Kidney epithelial cell (primary cell): ENCODE results near the gene ZNF446. TPM values are rescaled to one million over a fixed set of nuclear protein-coding genes. Genes with fewer than 3 reads are reported as not detected.

ENCODE experiments used
- DNase-seq: peaks from one replicate; pipeline ENCODE4 v3.0.0-alpha.2; 2010; ENCODE audit warnings: low read depth
- H3K27me3 ChIP-seq: 2 replicates; pipeline ENCODE4 v1.6.0; 2011; ENCODE audit warnings: low read length; ENCODE audit not compliant: control insufficient read depth, insufficient read depth
- H3K36me3 ChIP-seq: 2 replicates; pipeline ENCODE4 v1.5.1; 2011; ENCODE audit warnings: low read length; ENCODE audit not compliant: control insufficient read depth, insufficient read depth
- H3K4me3 ChIP-seq: 2 replicates; pipeline ENCODE4 v1.5.1; 2011; ENCODE audit warnings: low read depth, mild to moderate bottlenecking, control low read depth, low read length
- total RNA-seq: library from RNA; depleted of rRNA; stranded (reverse); fragments of >200 nt; gene quantifications from 2 replicates; pipeline ENCODE4 v1.2.3, GENCODE V29; 2015
- TF ChIP-seq, protein P1 (sequence below): IDR thresholded peaks from 2 replicates; pipeline ENCODE4 v1.5.1; 2011; ENCODE audit warnings: mild to moderate bottlenecking, moderate library complexity, low read length, control low read depth, inconsistent platforms; ENCODE audit not compliant: insufficient read depth, poor library complexity, severe bottlenecking

Gene ZNF446
- 10.8 and 13.1 TPM in 2 replicates for total RNA-seq

DNA sequence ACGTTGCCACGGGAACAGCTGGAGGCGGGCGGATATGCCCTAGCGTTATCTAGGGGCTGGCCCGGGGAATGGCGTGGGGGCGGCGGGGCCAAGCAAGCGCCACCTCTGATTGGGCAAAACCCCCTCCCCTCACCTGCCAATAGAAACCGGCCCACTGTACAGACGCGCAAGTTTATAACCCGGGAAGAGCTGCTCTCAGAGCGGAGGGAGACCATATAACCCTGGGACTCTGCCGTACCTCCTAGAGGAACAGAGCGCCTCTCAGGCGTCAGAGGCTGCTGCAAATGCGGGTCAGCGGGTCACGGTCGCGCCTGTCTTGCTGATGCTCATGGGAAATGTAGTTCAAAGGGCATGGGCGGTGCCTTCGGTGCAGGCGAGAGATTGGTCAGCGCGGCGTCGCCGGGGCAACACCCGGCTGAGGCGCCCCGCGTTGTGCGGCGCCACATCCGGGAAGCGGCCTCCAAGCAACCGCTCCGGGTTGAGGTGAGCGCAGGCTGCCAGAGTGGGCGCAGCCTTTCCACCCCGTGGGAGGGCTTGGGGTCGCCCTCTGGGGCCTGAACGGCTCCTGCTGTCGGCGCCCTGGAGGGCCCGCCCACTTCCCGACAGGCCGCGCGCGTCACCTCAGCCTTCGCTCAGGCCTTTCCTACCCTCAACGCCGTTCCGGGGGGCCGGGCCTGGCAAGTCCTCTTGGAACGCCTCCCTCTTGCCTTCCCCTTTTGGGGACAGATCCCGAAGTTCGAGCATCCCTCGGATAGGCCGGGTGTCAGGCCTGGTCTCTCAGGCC lies at the start of gene ZNF446:
TSS of gene ZNF446 (plus strand) at position 639 of the 784 bp plus-strand sequence. CDS start 867 bp downstream, outside the sequence.
- Histone ChIP-seq H3K27me3 (no peaks in the 10 kb centered on the region), H3K4me3 (peak within 1 kb of the TSS; percentile 59), H3K36me3 (no peaks in the 10 kb centered on the region)
- DNase-seq, result peak; percentile 91
- TF ChIP-seq, protein P1, sequence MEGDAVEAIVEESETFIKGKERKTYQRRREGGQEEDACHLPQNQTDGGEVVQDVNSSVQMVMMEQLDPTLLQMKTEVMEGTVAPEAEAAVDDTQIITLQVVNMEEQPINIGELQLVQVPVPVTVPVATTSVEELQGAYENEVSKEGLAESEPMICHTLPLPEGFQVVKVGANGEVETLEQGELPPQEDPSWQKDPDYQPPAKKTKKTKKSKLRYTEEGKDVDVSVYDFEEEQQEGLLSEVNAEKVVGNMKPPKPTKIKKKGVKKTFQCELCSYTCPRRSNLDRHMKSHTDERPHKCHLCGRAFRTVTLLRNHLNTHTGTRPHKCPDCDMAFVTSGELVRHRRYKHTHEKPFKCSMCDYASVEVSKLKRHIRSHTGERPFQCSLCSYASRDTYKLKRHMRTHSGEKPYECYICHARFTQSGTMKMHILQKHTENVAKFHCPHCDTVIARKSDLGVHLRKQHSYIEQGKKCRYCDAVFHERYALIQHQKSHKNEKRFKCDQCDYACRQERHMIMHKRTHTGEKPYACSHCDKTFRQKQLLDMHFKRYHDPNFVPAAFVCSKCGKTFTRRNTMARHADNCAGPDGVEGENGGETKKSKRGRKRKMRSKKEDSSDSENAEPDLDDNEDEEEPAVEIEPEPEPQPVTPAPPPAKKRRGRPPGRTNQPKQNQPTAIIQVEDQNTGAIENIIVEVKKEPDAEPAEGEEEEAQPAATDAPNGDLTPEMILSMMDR, result no peak

DNA sequence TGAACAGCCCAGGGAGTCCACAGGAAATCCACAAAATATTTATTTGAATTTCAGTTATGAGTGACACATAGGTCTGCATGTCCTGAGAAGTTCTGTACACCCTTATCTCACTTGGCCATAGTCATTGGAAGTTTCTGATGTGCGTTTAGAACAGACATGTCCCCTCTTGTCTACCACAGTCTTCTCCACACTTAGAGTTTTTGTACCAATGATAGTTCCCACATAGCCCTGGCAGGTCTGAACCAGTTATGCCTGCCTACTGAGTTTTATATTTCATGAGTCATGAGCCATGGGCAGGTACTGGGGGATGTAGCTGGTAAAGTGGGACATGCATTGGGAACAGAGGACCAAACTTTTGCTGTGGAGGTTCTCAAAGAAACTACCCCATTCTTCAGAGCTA lies 47.5 kb upstream of the ZNF446 start:
- Histone ChIP-seq H3K4me3 (no peak overlapping the region), H3K27me3 (no peaks in the 10 kb centered on the region), H3K36me3 (no peaks in the 10 kb centered on the region)
- no peak for DNase-seq
- TF ChIP-seq, protein P1, result no peak

GRCh38 chr19:58429745-58430144 lies 46.4 kb upstream of the ZNF446 start:
- TF ChIP-seq, protein P1, result no peak
- DNase-seq, result no peak
- H3K36me3 ChIP-seq, result peaks cover 5% of the 10 kb centered on the region

GRCh38 chr19:58434217-58434616 lies 41.9 kb upstream of the ZNF446 start:
- TF ChIP-seq, protein P1, result no peak
- H3K27me3 ChIP-seq, result no peaks in the 10 kb centered on the region
- H3K36me3 ChIP-seq, result peaks cover 6% of the 10 kb centered on the region
- no peak overlapping the region for H3K4me3 ChIP-seq
- DNase-seq, result no peak

More at GRCh38 chr19:58429745-58430144, 46.4 kb upstream of the ZNF446 start:
- Histone ChIP-seq H3K4me3 (no peak overlapping the region), H3K27me3 (no peaks in the 10 kb centered on the region)

DNA sequence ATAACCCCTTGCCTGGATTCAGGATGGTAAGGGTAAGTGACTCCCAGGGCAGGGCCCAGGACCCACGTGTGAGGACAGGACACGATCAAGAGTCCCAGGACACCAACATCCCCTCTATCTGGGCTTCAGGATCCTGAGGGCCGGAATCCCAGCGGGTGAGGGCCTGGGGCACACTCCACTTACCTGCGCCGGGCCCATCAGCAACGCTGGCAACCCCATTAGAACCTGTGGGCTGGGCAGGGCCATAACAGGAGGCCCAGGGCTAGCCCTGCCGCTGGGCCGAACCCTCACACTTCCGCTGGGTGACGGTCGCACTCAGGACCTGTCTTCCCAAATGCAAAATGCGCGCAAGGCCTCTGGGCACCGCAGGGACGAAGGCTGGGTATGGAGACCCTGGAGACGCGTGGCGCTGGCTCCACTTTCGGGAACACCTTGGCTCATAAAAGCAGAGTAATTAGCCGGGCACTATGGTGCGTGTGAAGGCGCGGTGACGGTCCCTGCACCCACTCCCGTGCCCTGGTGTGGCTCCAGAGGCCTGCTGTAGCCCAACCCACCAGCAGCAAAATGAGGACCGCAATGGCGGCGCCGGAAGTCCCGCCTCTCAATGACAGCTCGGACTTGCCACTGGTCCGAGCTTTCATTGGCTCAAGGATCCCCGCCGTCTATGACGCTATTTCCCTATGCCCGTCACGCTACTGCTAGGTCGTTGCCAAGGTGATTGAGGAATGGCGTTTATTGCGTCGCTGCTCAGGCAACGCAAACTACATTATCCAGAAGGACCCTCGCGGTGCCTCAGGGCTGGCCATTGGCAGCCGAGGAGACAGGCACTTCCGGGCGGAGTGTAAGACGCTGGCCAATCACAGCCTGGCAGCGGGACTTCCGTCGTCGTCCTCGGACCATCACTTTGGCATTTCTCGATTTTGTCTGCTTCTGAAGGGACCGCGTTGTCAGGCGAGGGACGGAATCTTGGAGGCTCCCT lies 36.3 kb upstream of the ZNF446 start, which contains the start of gene ZNF132:
TSS of gene ZNF132 (minus strand) at position 578 of the 979 bp plus-strand sequence. CDS start at position 246, 332 bp downstream.
- Histone ChIP-seq H3K27me3 (no peaks in the 10 kb centered on the region), H3K4me3 (peak within 1 kb of the TSS; percentile 87), H3K36me3 (peaks cover 1% of the 10 kb centered on the region)
- TF ChIP-seq, protein P1, result no peak
- peak; percentile 100 for DNase-seq
